Activated naive CD4-positive, alpha-beta T cell treated with Interleukin-2 at 50 U/mL for 16 hours (primary cell): ENCODE data around the gene BCLAF1.
A peak's percentile ranks its signal among the peaks of the same experiment; 100 is the strongest.

Experiments
- DNase-seq: peaks from one replicate; pipeline ENCODE4 v3.0.0-alpha.2; 2020

The BCLAF1 gene

DNA sequence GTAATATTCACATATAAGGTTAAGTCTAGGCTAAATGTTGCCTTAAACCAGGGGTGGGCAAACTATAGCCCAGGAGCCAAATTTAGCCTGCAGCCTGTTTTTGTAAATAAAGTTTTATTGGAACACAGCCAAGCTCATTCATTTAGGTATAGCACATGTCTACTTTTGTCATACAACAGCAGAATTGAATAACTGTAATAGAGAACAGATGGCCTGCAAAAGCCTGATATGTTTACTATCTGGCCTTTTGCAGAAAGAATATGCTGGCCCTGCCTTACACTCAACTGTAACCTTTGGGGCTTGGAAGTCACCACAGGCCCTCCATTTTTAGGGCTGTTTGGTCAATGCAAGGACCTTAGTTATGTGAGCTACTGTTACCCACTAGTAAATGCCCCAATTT is 17.7 kb upstream of the BCLAF1 start:
- DNase-seq: no peak

DNA sequence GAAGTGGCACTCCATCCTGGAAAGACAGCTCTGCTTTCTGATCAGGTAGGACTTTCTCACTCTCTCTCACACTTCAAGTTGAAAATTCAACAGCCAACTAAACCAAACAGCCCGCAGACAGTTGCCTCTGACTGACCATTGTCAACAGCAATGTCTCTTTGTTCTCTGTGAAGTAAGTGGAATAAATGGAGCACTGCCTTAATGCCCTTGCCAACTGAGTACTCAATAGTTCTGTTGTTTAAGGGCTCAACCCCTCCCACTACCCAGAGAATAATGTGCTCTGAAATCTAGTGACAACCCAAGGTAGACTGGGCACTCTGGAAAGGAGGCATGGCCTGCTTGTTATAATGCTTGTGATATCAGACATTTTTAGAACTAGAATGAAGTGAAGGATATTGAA is 16.8 kb upstream of the BCLAF1 start:
- no peak for DNase-seq

DNA sequence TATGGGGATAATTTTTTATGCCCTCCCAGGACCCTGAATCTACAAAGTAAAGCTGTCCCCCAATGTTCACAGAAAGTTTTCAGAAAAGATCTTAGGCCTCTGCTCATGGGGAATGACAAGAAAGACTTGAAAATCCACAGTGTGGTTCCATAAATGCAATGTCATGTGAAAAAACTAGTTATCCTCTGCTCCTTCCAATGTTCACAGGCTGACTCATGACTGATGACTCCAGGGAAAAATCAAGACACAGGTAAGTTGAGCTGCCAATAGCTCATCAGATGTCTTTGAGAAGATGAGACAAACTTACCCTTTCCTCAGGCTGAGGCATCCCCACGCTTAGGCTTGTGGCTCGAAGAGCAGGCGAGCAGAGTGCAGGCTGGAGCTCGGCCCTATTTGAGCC is 14.8 kb upstream of the BCLAF1 start:
- no peak for DNase-seq

DNA sequence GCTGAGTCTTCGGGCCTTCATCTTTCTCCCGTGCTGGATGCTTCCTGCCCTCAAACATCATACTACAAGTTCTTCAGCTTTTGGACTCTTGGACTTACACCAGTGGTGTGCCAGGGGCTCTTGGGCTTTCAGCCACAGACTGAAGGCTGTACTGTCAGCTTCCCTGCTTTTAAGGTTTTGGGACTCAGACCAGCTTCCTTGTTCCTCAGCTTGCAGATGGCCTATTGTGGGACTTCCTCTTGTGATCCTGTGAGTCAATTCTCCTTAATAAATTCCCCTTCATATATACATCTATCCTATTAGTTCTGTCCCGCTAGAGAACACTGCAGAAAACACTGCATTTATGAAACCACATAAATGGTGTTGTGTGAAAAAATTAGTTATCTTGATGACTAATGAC is 13.9 kb upstream of the BCLAF1 start:
- no peak for DNase-seq

DNA sequence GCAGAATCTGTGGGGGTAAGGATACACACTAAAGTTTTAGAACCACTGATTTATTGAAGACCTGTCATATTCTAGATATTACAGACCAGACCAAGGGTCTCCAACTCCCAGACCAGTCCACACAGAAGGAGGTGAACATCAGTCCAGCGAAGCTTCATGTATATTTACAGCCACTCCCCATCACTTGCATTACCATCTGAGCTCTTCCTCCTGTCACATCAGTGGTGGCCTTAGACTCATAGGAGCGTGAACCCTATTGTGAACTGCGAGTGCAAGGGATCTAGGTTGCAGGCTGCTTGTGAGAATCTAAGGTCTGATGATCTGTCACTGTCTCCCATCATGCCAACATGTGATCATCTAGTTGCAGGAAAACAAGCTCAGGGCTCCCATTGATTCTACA is 5.0 kb upstream of the BCLAF1 start:
- DNase-seq: no peak

DNA sequence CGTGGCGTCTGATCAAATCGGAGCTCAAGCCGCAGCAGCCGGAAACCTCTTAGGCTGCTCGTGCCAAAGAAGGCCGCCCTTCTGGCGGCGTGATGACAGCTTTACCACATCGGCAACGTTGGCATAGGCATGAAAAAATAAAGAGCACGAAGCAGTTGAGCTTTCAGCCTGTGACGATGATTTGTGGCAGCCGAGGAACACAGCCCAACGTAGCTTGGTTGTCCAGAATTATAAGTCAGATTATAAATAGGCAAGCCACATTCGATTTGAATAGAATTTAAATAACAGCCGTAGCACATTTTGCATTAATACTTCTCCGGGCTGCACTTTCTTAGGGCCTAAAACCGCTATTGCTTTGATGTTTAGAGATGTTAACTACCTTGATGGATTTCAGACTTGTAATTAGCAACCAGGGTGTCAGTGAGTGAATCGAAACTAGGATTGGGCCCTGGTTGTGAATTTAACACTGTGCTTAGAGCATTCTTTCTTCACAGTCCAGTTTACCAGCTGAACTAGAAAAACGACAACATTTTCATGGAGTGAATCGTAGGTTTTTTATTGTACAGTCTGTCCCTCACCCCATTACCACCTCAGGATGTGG is 864 bp upstream of the BCLAF1 start:
- DNase-seq: peak; percentile 79

DNA sequence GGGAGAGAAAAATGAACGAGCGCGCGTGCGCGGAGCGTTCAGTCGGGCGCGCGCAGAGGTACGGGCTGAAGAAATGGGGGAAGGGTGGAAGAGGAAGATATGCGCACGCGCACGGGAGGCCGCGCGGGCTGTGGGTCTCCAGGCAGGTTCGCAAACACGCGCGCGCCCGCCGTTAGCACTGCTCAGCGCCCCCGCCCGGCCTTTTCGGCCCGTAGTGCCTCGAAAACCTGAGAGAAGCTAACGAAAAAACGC is 393 bp downstream of the BCLAF1 start:
- DNase-seq: peak; percentile 93

DNA sequence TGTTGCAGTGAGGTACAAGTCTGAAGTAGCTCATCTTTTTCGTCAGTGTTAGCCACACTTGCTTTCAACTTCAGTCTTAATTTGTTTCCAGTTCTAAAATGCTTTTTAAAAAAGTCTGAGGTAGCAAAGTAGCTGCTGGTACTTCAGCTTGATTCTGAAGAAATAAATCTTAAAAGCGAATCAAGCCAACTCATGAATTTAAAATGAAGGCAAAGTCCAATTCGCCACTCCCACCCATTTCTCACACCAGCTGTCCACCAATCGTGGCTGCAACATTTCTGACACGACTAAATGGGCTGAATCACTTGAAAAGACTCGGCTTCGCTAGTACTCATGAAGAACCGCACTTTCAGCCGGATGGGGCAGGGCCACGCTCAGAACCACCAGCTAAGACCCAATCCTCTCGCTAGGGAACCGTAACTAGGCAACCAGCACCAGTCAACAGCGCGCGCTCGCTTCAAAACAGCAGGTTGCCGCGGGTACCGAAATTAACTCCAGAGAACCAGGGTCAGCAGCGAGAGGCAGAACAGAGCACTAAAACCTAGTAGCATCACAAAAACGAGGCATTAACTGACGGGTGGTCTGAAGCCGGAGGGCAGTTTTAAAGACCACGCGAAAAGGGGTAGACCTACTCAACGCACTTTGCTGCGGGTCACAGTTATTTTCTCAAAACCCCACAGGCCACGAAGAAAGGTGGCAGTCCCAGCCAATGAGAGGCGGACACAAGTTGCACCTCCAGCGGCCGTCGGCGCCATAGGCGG is 900 bp downstream of the BCLAF1 start:
- DNase-seq: peak; percentile 90

DNA sequence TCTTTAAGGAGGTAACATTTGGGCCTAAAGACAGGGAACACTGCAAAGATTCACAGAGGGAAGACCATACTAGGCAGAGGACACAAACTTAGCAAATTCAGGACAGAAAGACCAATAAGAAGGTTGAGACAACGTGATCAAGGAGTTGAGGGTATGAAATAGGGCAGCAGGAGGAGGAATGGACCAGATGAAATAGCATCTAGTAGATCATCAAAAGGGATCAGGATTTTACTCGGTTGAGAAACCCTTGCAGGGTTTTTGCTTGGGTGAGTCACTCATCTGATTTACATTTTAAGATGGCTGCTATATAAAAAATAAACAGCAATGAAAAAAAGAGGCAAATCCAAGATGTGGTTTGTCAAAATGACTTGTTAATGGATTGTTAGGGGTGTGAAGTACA is 4.7 kb downstream of the BCLAF1 start:
- no peak for DNase-seq

DNA sequence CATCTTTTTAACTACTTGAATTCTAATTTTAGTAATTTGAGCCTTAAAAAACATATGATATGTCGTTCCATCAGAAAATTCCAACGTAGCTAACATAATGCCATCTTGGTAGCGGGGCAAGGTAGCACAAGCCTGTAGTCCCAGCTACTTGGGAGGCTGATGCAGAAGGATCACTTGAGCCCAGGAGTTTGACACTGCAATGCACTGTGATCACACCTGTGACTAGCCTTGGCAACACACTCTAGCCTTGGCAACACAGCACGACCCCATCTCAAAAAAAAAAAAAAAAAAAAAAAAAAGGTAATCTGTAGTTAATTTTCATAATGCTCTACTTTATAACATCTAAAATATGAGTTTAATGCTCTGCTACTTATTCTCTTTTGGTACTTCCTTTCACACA is 6.7 kb downstream of the BCLAF1 start:
- DNase-seq: no peak

DNA sequence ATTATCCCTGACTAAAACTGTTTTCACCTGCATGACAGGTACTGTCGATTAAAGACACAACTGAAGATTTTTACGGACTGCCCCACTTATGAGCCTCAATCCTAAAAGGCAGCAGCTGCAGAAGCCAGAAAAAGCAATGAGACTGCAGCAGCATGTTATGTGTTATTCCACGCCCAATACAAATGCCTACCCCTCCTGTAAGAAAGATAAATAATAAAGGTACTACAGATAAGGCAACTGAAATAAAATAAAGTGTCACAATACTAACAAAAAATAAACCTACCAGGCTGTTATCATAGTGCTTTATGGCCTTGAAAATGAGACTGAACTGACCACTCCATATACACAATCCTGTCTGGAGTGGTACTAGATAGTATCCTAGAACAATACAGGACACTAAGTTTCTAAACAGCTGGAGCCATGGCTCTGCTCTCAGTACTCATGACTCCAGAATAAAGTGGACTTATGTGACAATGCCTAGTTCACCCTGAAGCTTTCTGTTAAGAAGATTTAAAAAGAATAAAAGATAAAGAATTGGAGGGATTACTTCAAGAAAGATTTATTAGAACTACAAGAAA is 9.5 kb downstream of the BCLAF1 start:
- DNase-seq: no peak

DNA sequence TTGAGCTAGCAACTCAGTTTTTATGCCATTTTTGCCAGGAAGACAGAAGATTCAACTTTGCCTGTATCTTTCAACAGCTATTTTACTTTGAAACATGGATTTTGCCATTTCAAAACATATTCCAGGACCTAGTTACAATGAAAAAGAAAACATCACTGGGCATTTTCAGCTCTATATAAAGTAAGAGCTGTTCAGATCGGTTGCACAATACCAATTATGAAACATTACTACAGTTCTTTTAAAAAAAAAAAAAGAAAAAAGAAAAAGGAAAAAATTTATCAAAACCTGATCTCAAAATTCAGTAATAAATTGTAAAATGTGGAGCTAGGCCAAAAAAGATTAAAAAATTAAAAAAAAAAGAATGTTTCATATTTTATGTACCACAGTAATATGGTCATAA is 15.6 kb downstream of the BCLAF1 start:
- no peak for DNase-seq

DNA sequence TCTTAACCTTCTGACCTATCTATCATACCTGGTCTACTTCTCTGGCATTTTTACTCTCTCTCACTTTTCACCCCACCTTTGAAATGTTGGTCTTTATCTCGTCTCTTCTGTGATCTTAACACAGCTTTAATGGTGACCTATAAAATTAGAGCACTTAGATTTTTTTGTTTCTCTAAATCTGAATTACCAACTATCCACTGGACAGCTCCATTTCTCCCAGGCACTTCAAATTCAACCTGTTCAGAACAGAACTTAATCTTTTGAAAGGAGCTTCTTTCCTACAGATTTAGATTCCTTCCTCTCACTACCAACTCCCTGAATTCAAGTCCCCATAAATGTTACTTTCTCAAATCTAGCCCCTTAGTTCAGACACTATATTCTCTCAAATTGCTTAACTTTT is 24.5 kb downstream of the BCLAF1 start:
- no peak for DNase-seq

DNA sequence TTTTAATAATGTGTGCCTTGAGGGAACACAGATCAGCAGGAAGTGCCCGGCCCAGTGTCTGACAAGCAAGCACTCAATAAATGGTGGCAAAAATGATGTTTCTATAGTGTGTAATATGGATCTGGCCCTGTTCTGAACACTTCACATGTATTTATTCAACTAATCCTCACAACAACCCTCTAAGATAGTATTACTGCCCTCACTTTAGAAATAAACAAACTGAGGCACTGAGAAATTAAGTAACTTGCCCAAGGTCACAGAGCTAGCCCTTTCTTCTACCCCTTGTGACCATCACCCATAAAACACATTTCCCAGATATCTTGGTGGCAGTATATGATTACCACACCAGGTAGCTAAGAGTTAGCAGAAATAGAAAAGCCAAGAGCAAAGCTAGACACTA is 26.7 kb downstream of the BCLAF1 start:
- DNase-seq: no peak

DNA sequence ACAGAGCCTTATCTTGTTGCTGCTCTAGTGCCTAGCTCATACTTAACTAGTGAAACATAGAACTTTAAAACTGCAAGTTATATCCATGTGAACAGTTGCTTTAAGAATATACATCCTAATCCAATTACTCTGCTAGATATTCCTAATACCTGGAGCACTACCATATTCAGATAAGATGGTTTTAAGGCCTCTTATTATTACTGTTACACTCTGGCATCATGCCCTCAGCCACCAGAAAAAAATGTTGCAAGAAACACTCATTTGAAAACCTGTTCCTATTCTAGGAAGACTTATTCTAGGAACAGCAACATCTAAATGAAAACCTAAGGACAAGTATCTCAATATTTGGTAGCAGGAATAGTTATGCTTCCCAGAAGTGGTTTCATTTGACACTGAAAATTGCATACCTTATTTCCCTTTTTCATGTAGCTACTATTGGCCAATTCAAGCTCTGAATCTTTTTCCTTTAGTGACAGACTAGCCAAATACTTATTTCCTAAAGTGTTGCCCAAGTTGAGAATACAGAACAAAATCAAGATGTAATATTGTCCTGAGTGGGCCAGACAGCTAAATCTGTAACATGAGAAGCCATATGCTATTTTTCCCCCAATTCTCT is 34.7 kb downstream of the BCLAF1 start:
- no peak for DNase-seq

DNA sequence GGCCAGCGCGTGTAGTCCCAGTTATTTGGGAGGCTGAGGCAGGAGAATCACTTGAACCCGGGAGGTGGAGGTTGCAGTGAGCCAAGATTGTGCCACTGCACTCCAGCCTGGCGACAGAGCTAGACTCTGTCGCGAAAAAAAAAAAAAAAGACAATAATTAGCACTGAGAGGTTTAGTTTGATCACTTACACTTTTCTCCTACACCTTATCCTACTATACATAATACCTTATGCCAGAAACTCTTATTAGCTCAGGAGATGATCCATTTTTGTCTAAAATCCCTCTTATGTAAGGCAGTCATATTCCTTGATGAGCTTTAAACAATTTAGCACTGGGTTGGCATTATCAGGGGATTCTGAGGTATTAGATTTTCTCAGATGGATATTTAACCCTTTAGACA is 35.9 kb downstream of the BCLAF1 start:
- DNase-seq: no peak

DNA sequence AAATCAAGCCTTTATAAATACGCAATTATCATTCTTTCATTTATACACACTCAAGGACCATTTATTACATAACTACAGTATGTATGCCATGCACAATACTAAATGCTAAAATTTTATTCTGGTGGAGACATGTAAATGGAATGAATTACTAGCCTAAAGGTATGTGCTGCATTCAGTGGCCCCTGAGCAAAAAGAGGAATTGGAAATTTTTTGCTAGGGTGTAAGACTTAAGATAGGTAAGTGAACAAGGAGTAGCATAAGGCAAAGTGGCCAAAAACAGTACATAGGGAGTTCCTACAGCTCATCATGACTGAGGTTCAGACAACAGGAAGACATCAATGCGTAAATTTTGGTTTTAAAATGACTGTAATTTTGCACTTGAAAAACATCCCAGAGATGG is 37.2 kb downstream of the BCLAF1 start:
- DNase-seq: no peak

DNA sequence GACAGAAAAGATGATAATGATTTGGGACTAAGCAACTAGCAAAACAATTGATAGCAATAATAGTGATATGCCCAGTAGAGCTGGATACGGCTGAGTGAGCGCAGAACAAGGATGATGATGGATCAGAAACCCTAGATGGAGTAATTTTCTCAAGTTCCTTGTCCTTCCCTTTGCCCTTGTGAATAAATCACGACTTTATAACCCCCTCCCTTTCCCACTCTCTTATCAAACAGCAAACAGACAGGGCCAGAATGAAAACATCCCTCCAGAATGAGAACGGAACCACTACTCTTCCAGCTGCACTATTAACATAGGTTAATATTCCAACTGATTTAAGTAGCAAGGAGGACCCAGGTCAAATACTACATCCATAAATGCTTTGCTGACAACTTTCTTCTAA is 38.3 kb downstream of the BCLAF1 start:
- no peak for DNase-seq

DNA sequence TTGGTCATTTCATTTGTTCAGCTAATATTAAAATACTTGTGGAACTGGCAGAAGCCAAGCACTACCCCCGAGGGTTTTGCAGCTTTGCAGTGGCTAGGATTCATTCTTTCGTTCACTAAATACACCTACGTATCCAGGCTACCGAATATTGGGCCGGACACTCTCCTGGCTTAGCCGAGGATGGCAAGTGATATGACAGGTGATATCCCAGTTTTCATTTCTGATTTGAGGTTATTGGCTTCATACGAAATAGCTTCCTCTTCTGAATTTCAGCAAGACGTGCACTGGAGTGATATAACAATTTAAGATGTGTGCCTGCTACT is 39.0 kb downstream of the BCLAF1 start:
- no peak for DNase-seq

DNA sequence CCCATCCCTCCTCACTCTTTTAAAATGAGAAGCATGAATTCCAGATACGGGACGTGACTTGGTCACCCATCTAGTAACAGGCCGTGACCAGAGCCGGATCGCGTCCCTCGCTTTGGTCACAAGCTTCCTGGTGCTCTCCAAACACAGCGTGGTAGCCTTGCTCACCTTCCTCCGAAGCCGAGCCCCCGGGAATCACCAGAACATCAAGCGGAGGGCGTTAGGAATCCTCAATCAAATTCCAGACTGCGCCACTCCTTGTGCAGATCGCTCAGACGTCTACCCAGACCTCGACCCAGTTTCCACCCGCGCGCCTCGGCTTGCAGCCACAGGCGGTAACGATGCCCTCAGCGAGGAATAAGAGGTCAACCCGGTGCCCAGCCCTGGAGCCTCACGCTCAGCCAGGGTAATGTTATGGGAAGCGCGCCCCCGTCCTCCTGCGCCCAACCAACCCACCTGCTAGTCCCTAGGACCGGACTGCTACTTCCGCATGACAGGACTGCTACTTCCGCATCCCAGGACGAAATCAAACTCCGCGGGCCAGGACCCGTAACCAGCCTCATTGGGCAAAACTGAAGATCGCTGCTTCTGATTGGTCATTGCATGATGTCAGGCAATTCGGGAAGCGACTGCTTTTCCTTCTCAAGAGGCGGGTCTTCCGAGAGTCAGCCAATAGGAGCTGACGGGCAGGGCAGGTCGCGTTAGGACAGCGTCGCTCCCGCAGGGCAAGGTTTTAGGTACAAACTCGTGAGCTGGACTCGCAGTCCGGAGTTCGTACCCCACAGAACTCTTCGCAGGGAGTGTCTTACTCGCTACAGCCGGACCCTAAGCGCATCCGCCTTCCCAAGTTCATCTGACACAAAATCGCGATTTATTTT is 39.6 kb downstream of the BCLAF1 start, which contains the start of gene MTFR2:
Gene MTFR2, minus strand, starts transcription at position 501 of the 875 bp plus-strand sequence. CDS start 1,212 bp downstream, outside the sequence.
- DNase-seq: peak; percentile 92

DNA sequence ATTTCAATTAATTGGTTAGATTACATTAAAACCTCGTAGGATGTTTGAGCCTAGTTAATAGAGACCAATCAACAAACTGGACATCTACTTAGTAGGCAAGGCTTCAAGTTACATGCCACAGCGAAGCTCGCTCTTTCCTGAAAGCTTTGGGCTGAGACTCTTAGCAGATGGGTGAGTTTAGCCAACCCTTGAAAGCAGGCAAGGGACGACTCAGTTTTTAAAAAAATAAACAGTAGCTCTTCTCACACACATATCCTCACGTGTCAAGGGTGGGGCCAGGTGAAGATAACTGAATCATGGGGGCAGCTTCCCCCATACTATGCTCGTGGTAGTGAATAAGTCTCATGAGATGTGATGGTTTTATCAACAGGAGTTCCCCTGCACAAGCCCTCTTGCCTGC is 40.3 kb downstream of the BCLAF1 start:
- no peak for DNase-seq

DNA sequence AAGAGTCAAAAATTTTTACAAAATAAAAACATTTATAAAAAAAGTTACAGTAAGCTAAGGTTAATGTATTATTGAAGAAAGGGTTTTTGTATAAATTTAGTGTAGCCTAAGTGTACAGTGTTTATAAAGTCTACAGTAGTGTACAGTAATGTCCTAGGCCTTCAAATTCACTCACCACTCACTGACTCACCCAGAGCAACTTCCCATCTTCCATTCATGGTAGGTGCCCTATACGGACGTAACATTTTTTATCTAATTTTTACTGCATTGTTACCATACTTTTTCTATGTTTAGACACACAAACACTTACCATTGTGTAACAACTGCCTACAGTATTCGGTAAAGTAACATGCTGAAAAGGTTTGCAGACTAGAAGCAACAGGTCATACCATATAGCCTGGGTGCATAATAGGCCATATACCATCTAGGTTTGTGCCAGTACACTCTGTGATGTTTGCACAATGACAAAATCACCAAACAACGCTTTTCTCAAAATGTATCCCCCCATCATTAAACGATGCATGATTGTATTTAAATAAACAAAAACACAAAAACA is 45.5 kb downstream of the BCLAF1 start:
- no peak for DNase-seq
